SJSA1 (cell line): Measurements from ENCODE around the gene TMEM191C. TPM values are rescaled to one million over a fixed set of nuclear protein-coding genes. Genes with fewer than 3 reads are reported as not detected.
"Not testable (repeated sequence)": the region's sequence is repeated elsewhere in the genome, so short reads cannot be mapped to it uniquely, and the experiment has no call there.

ENCODE experiments used
- DNase-seq, 2 experiments: peaks; one replicate each; pipeline ENCODE4 v3.0.0-alpha.2; 2015 to 2020; ENCODE audit warnings: low spot score in 2 of 2, low read depth in 1 of 2
- H3K27ac ChIP-seq: fragments of 250-450 bp; sonication (Bioruptor Pico); 2 replicates; pipeline ENCODE4 v1.5.1; 2020; ENCODE audit warnings: mild to moderate bottlenecking, moderate library complexity
- H3K27me3 ChIP-seq: fragments of 250-450 bp; sonication (Bioruptor Pico); replicated peaks from 2 replicates; pipeline ENCODE4 v1.5.1; 2020; ENCODE audit warnings: mild to moderate bottlenecking, moderate library complexity
- H3K36me3 ChIP-seq: fragments of 250-450 bp; sonication (Bioruptor Pico); 2 replicates; pipeline ENCODE4 v1.5.1; 2020; ENCODE audit warnings: mild to moderate bottlenecking
- H3K4me1 ChIP-seq: fragments of 250-450 bp; sonication (Bioruptor Pico); replicated peaks from 2 replicates; pipeline ENCODE4 v1.6.1; 2021; ENCODE audit warnings: mild to moderate bottlenecking
- H3K4me3 ChIP-seq: fragments of 250-450 bp; sonication (Bioruptor Pico); 2 replicates; pipeline ENCODE4 v1.5.1; 2020; ENCODE audit warnings: mild to moderate bottlenecking
- H3K9me3 ChIP-seq: fragments of 250-450 bp; sonication (Bioruptor Pico); replicated peaks from 2 replicates; pipeline ENCODE4 v1.5.1; 2020; ENCODE audit warnings: mild to moderate bottlenecking
- total RNA-seq: library from RNA; depleted of rRNA; stranded (reverse); fragments of >200 nt; shearing (Covaris generic); gene quantifications from 2 replicates; pipeline ENCODE4 v1.2.3, GENCODE V29; 2014

The TMEM191C gene
- total RNA-seq, 1 experiment from 2014 or later = 1.2 TPM

GRCh38 chr22:21487723-21488122 lies 20.5 kb downstream of the TMEM191C start:
- H3K4me1 ChIP-seq, DNase-seq, H3K27me3 ChIP-seq, H3K36me3 ChIP-seq, H3K9me3 ChIP-seq, H3K4me3 ChIP-seq, H3K27ac ChIP-seq: not testable (repeated sequence)

DNA sequence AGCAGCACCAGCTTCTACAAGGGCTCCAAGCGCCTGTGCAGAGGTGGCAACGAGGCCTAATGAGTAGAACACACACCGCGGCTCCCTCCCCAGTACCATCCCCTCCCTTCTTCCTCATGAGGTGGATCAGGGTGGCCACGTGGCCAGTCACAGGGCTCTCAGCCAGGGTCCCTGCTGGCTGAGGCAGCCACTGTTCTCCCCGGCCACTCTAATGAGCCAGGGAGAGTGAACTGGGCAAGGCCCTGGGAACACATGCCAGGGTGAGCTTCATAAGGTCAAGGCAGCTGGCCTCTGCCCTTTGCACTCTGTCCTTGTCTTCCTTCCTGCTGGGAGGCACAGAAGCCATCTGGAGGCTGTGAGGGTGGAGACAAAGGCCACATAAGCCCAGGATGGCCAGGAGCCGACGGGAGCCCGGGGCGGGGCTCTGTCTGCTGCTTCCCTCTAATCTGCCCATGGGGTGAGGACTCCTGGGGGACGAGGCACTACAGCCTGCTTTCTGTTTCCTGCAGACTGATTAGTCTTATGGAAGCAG lies 22.0 kb downstream of the TMEM191C start:
- not testable (repeated sequence) for H3K9me3 ChIP-seq, H3K4me3 ChIP-seq, DNase-seq, H3K36me3 ChIP-seq, H3K27ac ChIP-seq, H3K27me3 ChIP-seq, H3K4me1 ChIP-seq

- not testable (repeated sequence) for H3K4me1 ChIP-seq, H3K27ac ChIP-seq, H3K4me3 ChIP-seq, H3K9me3 ChIP-seq, H3K27me3 ChIP-seq, DNase-seq, H3K36me3 ChIP-seq
Measured at GRCh38 chr22:21490556-21490955, 23.4 kb downstream of the TMEM191C start.

DNA sequence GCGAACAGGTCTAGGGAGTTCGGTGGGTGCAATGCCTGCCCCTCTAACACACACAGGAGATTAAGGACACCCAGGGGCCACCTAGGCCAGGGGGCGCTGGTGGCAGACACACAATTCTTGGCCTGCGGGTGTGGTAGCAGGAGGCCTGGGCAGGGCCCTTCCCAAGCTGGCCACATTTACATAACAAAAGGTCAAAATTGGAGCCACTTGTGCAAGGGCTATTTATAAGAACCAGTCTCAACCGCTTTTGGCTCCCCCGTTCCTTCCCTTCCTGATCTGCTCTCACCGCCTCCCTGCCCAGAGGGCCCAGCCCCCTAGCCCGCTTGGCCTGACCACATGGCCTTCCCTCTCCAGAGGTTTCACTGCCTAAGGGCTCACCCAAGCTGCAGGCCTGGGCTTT lies 25.1 kb downstream of the TMEM191C start:
- not testable (repeated sequence) for H3K9me3 ChIP-seq, DNase-seq, H3K27ac ChIP-seq, H3K4me3 ChIP-seq, H3K4me1 ChIP-seq, H3K27me3 ChIP-seq, H3K36me3 ChIP-seq

DNA sequence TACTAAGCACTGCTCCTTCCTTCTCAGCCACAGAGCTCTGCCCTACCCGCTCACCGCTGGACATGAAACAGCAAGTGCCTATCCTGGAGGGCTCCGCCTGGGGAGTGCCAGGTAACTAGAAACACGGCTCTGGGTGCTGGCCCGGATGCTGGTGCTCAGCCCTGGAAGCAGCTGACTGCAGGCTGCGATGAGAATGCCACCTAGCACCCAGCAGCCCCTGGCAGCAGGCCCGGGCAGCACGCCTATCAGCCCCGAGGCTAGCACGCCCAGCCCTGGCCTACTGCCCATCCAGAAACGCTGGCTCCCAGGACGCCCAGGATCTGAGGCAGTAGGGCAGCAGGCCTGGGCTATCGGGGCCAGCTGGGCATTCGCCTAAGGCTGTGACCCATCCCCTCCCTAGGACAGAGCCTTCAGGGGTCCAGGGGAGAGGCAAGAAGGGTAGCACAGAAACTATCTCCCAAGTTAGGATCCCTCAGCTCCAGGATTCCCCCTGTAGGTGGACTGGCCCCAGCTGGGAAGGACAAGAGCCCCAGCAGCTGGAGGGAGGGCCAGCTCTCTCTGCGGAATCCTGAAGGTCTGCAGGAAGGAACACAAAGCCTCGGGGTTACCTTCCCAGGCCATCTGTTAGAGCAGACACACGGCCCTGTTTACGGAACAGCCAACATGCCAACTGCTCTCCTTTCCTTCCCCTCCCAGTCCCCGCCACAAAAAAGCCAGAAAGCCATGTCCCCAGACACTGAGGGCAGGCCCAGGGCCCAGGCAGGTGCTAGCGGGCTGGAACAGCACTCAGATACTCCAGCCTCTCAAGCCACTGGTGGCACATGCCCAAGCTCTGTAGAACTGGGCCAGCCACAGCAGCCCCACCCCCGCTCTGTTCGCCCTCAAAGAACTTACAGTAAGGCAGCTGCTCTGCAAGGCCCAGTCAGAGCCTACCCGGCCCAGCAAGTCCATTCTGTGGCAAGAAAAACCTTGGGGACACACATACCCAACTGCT lies 26.9 kb downstream of the TMEM191C start:
- not testable (repeated sequence) for DNase-seq, H3K4me1 ChIP-seq, H3K27ac ChIP-seq, H3K4me3 ChIP-seq, H3K27me3 ChIP-seq, H3K9me3 ChIP-seq, H3K36me3 ChIP-seq

- H3K27ac ChIP-seq, H3K4me3 ChIP-seq, DNase-seq, H3K36me3 ChIP-seq, H3K9me3 ChIP-seq, H3K4me1 ChIP-seq, H3K27me3 ChIP-seq: not testable (repeated sequence)
Measured at GRCh38 chr22:21497984-21498383, 30.8 kb downstream of the TMEM191C start.

DNA sequence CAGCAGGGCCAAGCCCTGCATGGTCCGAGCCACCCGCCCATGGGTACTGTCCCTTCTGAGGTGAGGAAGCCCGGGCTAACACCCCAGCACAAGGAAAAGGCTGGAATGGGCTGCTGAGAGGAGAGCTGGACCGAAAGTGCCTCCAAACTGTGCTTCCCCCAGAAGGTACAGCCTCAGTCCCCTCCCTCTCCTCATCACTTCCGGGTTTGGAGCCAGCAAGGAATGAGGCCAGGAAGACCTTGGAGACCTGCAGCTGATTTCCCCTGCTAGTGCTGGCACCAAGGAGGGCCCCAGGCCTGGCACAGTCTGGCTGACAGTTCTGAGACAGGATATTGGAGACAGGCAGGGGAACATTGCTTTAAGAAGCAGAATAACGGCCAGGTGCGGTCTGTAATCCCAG lies 31.3 kb downstream of the TMEM191C start:
- not testable (repeated sequence) for H3K9me3 ChIP-seq, H3K4me3 ChIP-seq, H3K36me3 ChIP-seq, H3K4me1 ChIP-seq, H3K27ac ChIP-seq, DNase-seq, H3K27me3 ChIP-seq

DNA sequence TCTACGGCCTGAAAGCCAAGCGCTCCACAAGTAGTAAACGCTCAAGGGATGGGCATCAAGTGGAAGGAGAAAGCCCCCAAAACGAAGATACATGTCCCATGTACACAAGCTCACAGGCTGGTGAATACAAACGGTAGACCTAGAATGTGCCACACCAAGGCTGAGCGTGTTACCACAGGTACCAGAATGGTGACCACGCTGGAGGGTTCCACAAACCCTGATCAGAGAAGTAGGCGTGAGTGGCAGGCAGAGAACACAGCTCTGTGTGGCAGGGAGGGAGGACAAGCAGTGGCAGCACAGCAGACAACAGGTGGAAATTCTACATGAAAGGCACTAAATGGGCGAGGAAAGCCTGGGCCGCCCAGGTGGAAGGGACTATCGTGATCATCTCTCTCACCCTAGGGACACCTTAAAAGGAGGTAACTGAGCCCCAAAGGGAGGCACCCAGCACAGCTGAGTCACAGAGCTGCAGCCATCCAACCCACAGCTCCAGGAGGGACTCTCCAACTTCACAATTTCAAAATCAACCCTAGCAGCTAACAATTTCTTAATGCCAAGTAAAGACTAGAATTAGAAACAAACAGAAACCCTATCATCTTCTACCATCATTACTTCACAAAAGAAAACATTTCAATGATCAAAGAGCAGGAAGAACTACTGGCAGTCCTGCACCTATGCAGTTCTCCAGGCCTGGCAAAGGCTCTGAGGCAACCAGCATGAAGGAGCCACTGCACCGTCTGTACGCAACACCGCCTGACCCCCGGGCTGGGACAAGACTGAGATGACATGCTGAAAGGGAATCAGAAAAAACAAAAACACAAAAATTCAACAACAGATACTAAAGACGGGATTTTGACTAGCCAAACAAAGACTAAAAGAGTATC lies 32.7 kb downstream of the TMEM191C start:
- not testable (repeated sequence) for H3K27ac ChIP-seq, H3K27me3 ChIP-seq, DNase-seq, H3K4me3 ChIP-seq, H3K9me3 ChIP-seq, H3K4me1 ChIP-seq, H3K36me3 ChIP-seq

- not testable (repeated sequence) for H3K9me3 ChIP-seq
Measured at GRCh38 chr22:21510397-21510796, 43.2 kb downstream of the TMEM191C start.

GRCh38 chr22:21512022-21512421 lies 44.8 kb downstream of the TMEM191C start:
- H3K27ac ChIP-seq, H3K4me3 ChIP-seq, H3K9me3 ChIP-seq, H3K4me1 ChIP-seq, H3K36me3 ChIP-seq, H3K27me3 ChIP-seq, DNase-seq: not testable (repeated sequence)

More at GRCh38 chr22:21510397-21510796, 43.2 kb downstream of the TMEM191C start:
- H3K27ac ChIP-seq, H3K27me3 ChIP-seq, H3K4me1 ChIP-seq, DNase-seq, H3K4me3 ChIP-seq, H3K36me3 ChIP-seq: not testable (repeated sequence)

DNA sequence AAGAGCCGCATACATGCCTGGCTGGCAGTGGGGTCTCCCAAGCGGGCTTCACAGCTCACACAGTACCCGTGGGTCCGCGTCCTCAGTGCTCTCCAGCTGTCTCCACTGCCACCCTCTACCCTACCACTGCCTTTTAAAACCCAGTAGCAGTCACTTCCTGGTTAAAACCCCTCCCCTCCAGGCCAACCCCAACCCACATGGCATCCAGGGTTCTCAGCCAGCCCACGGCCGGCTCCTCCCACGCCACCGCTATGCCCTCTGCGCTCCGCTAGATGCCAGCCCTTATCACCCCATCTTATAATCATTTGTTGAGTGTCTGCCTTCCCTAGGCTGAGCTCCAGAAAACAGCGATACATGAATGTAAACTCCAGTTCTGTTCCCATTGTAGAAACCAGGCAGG lies 46.9 kb downstream of the TMEM191C start:
- H3K27me3 ChIP-seq, H3K9me3 ChIP-seq, H3K4me1 ChIP-seq, H3K4me3 ChIP-seq, H3K27ac ChIP-seq, DNase-seq, H3K36me3 ChIP-seq: not testable (repeated sequence)

DNA sequence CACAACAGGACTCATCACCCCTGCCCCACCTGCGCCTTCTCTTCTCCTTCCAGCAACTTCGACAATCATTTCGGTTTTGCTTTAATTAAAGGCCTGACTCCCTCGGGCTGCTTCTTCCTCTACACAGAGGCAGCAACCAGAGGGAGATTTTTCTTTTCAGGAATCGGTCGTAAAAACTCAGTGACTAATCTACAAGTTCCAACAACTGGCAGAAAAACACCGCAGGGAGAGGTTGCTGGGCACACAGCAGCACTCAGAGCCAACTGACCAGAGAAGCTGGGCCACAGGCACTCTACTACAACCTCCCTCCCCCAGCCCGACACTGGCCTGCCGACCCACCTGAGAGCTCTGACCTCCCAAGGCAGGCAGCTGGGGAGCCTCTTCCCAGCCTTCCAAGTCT lies 48.0 kb downstream of the TMEM191C start:
- H3K36me3 ChIP-seq, DNase-seq, H3K4me1 ChIP-seq, H3K9me3 ChIP-seq, H3K27me3 ChIP-seq, H3K27ac ChIP-seq, H3K4me3 ChIP-seq: not testable (repeated sequence)

DNA sequence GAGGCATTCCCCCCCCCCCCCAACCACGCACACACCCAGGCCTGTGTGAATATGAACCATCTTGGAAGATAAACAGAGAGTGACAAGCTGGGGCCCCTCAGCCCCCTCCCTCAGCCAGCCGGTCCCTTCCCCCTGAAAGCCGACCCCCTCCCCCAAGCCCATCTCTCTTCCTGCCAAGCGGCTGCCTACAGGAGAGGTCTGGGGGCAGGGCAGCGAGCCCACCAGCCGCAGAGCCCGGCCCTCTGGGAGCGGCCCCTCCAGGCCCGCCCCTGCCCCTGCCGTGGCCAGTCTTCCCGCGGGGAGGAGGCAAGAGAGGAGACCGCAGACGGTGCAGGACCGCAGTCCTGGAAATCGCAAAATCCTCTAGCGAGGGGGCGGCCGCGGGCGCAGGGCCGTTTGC lies 49.3 kb downstream of the TMEM191C start:
- DNase-seq, H3K36me3 ChIP-seq, H3K4me1 ChIP-seq, H3K9me3 ChIP-seq, H3K27ac ChIP-seq, H3K4me3 ChIP-seq, H3K27me3 ChIP-seq: not testable (repeated sequence)
